Spleen (tissue), 7 donors: ENCODE data around the gene TMEM94.

Source experiments
- POLR2A ChIP-seq, 3 donors: fragments of 450-650 bp; IDR thresholded peaks; one replicate each; pipeline ENCODE4 v1.5.1; 2017; ENCODE audit warnings: antibody characterized with exemption in 3 of 3, mild to moderate bottlenecking in 1 of 3
- POLR2AphosphoS5 ChIP-seq, 3 donors: sonication (generic); formaldehyde crosslinking; IDR thresholded peaks; one replicate each; pipeline ENCODE4 v1.5.1; 2017; ENCODE audit warnings: antibody characterized with exemption in 3 of 3
- TF ChIP-seq, protein P1 (sequence below), 11 experiments: fragments of 200-600 bp in 7 of 11; fragments of 450-650 bp in 4 of 11; sonication (generic) in 4 of 11; IDR thresholded peaks in 8 of 11; conservative IDR thresholded peaks in 3 of 11; 1 replicate in 7 of 11; 2 replicates in 4 of 11; pipeline versions ENCODE4 v1.4.0 to v1.8.0; 2016 to 2021; ENCODE audit warnings: antibody characterized with exemption in 11 of 11, inconsistent platforms in 4 of 11, mild to moderate bottlenecking in 1 of 11
- donor health status: DM: no; HTN: no; CAD: no; lungs with moderate emphysema.
- donor health status: DM: no; HTN: no; CAD: no.
- donor health status: DM: no; HTN: no; CAD: no.

DNA sequence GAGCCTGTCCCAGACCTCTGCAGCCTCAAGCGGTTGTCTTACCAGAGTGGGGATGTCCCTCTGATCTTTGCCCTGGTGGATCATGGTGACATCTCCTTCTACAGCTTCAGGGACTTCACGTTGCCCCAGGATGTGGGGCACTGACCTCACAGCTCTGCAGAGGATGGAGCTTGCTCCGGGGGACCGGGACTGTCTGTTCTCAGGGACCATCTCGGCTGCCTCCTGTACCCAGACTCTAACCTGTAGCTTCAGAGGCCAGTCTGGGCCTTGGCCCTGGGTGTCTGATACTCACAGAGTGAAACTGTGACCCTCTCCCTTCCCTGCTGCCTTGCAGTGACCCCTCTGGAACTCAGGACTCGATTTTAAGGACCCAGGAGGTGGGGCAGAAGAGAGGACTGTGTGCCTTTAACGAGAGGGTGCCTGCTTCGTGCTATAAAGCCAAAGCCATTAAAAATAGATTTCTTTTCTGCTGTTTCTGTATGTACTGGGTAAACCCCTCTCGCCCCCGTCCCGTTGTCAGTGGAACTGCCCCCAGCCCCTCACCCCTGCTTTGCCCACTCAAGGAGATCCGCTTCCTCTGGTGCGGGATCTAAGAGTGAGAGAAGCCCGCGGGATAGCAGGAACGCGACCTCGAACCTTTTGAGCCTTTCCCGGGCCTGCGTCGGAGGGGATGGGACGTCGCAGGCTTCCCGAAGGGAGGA lies 68.0 kb downstream of the TMEM94 start:
- TF ChIP-seq, protein P1, sequence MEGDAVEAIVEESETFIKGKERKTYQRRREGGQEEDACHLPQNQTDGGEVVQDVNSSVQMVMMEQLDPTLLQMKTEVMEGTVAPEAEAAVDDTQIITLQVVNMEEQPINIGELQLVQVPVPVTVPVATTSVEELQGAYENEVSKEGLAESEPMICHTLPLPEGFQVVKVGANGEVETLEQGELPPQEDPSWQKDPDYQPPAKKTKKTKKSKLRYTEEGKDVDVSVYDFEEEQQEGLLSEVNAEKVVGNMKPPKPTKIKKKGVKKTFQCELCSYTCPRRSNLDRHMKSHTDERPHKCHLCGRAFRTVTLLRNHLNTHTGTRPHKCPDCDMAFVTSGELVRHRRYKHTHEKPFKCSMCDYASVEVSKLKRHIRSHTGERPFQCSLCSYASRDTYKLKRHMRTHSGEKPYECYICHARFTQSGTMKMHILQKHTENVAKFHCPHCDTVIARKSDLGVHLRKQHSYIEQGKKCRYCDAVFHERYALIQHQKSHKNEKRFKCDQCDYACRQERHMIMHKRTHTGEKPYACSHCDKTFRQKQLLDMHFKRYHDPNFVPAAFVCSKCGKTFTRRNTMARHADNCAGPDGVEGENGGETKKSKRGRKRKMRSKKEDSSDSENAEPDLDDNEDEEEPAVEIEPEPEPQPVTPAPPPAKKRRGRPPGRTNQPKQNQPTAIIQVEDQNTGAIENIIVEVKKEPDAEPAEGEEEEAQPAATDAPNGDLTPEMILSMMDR (IDR thresholded peaks at IDR 0.05 in 8 of 11, conservative IDR thresholded peaks at IDR 0.05 in 3 of 11), result no peak
- no peak for TF ChIP-seq POLR2A (IDR thresholded peaks at IDR 0.05)
- TF ChIP-seq POLR2AphosphoS5 (IDR thresholded peaks at IDR 0.05), result no peak
